KOPT-K1 (cell line): Measurements from ENCODE around the gene MTM1.

Experiments used
- H3K27ac ChIP-seq: fragments of 200-600 bp; sonication (generic); 2 replicates; pipeline ENCODE4 v1.5.1; 2016; ENCODE audit warnings: antibody characterized with exemption, mild to moderate bottlenecking, low read depth, low read length; ENCODE audit not compliant: poor library complexity, severe bottlenecking
- H3K36me3 ChIP-seq: fragments of 200-600 bp; sonication (generic); 2 replicates; pipeline ENCODE4 v1.5.1; 2017; ENCODE audit warnings: antibody characterized with exemption, mild to moderate bottlenecking, low read length, moderate library complexity; ENCODE audit not compliant: insufficient read depth
- H3K9me3 ChIP-seq: fragments of 200-600 bp; sonication (generic); 2 replicates; pipeline ENCODE4 v1.5.1; 2017; ENCODE audit warnings: antibody characterized with exemption, low read length, mild to moderate bottlenecking; ENCODE audit not compliant: insufficient read depth, poor library complexity, severe bottlenecking

MTM1 gene

DNA sequence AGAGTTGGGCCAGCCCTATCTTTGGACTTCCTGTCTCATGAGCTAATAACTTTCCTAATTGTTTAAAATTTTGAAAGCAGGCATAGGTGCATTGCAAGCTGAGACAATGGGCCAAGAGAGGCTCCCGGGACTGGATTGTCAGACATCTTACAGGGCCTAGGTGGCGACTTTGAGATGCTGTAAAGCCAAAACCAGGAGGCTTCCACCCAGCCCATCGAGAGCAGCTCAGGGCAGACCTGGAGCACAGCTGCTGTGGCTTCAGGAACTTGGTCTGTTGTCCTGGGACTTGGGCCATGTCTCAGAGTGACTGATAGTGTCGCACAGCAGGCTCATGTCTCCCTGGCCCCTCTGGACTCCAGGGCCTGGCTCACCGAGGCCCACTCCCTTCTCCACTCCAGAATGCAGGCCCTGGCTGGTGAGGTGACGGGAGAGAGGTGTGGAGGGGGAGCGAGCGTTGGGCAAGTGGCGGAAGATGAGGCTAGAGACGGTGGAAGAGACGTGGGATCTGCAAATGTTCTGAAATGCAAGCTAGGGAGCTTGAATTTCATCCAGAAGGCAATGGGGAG, 24.1 kb upstream of the MTM1 start:
- Histone ChIP-seq H3K36me3 (no peaks in the 10 kb centered on the region), H3K9me3 (no peaks in the 10 kb centered on the region), H3K27ac (no peak overlapping the region)

DNA sequence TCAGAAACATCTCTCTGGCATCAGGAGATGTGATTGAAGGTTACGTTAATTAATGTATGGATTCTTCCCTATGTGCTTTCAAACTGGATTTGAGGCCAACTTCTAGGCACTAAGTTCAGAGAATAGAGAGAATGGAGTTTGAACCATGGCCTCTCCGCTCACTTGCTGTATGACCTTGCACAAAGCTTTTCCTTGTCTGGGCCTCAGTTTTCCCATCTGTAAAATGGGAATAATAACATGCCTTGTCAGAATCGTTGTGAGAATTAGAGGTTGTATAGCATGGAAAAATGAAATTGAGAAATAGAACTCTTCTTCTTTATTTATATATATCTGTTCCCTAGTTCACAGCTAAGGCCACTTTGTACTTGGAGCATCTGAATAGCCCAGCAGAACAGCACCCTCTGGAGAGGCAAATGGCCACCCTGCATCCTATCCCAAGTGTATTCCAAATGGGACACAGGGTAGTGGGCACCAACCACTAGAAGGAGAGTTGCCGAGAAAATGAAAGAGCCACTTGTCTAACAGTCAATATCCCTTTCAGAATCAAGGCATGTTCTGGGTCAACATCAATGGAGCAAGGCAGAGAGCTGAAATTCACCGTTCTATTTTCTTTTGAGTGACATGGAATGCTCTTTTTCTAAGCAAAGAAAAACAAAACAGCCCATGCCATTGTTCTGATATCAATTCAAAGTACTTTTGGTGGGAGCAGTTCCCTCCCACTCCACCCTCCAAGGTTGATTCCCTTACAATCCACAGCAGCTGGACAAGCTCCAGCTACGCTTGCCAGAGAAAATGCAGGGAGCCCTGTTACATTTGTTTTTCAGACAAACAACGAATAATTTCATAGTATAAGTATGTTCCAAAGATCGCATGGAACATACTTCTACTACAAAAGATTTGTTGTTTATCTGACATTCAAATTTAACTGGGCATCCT, 23.3 kb upstream of the MTM1 start:
- H3K9me3 ChIP-seq = no peaks in the 10 kb centered on the region
- peak overlapping the region; percentile 74 for H3K27ac ChIP-seq
- H3K36me3 ChIP-seq = no peaks in the 10 kb centered on the region

DNA sequence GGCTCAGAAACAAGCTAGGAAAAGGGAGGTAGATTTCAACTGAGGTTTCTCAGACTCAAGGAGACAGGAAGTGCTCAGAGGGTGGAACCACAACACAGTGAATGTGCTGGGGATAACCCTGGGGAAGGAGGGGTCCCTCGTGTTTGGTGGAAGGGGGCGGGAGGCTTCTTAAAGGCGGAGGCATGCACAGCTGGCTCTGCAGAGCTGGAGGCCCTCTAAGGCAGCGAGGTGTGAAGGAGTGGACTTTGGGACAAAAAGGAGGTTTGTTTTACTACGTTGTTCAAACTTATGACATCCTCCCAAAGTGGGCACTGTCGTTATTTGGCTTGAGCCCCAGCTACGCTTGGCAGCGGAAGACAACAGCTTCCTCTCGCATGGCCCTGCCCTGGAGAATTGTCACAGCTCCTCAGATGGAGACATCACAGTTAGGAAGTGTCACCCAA, 21.7 kb upstream of the MTM1 start:
- Histone ChIP-seq H3K36me3 (no peaks in the 10 kb centered on the region), H3K9me3 (no peaks in the 10 kb centered on the region), H3K27ac (peak overlapping the region; percentile 74)

- Histone ChIP-seq H3K9me3 (no peaks in the 10 kb centered on the region), H3K27ac (peak overlapping the region; percentile 74), H3K36me3 (no peaks in the 10 kb centered on the region)
These were observed 20.9 kb upstream of the MTM1 start for GRCh38 chrX:150547375-150548115.

GRCh38 chrX:150548251-150548650, 20.2 kb upstream of the MTM1 start:
- H3K27ac ChIP-seq = no peak overlapping the region

DNA sequence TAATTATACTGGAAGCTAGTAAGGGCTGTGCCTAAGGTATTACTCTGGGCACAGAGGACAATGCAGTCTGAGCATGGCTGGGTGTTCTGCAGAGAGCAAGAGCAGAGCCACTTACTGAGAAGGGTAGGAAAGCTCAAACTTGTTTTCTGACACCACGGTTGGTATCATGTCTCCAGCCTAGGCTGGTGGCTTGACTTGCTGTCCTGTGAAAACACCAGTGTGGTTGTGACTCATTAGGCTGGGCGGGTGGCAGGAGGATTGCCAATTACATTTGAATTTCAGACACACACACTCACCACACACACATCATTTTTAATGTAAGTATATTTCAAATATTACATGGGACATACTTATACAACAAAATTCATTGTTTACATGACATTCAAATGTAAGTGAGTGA, 19.7 kb upstream of the MTM1 start:
- no peak overlapping the region for H3K27ac ChIP-seq
- no peaks in the 10 kb centered on the region for H3K36me3 ChIP-seq
- H3K9me3 ChIP-seq = no peaks in the 10 kb centered on the region

More at GRCh38 chrX:150548251-150548650, 20.2 kb upstream of the MTM1 start:
- Histone ChIP-seq H3K36me3 (no peaks in the 10 kb centered on the region), H3K9me3 (no peaks in the 10 kb centered on the region)

- Histone ChIP-seq H3K9me3 (no peaks in the 10 kb centered on the region), H3K36me3 (no peaks in the 10 kb centered on the region), H3K27ac (no peak overlapping the region)
These were observed 16.5 kb upstream of the MTM1 start for GRCh38 chrX:150551963-150552362.

DNA sequence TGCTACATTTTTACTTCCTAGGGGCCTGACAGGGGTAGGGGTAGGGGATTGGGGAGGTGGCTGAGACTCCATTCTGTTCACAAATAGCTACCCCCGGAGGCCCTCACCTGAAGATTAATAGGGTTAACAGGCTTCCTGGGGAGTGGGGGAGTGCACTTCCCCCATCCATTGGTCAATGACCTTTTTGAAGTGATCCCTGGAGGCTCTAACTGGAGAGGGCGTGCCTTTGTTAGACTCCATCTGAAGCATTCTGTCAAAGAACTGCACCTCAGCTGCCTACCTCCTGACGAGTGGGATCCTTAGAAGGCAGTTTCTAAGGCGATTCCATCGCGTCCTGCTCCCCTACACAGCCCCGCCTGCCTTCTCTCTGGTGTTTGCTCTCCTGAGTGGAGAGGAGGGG, 10.0 kb upstream of the MTM1 start:
- H3K36me3 ChIP-seq = no peaks in the 10 kb centered on the region
- H3K27ac ChIP-seq = no peak overlapping the region
- H3K9me3 ChIP-seq = no peaks in the 10 kb centered on the region

DNA sequence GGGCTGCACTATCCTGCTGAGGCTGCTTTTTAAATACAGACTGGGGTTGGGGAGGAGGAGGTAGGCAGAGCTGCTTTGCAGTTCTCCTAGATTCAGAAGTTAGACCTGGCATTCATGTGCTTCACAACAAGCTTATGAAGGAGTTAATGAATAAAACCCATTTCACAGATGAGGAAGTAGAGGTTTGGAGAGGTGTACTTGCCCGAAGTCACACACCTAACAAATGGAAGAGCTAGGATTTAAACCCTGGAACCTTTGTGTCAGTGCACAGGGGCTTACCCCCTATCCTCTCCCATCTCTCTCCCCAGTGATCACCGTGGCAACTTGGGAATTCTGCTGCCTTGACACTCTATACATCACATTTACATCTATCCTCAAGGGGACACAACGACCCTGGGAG, 3.6 kb upstream of the MTM1 start:
- Histone ChIP-seq H3K9me3 (no peaks in the 10 kb centered on the region), H3K36me3 (no peaks in the 10 kb centered on the region), H3K27ac (no peak overlapping the region)

- H3K9me3 ChIP-seq = no peaks in the 10 kb centered on the region
- H3K36me3 ChIP-seq = no peaks in the 10 kb centered on the region
- H3K27ac ChIP-seq = no peak overlapping the region
These were observed 2.9 kb upstream of the MTM1 start for GRCh38 chrX:150565551-150565950.

GRCh38 chrX:150566734-150567182, 1.7 kb upstream of the MTM1 start:
- H3K9me3 ChIP-seq = no peaks in the 10 kb centered on the region
- H3K36me3 ChIP-seq = no peaks in the 10 kb centered on the region
- H3K27ac ChIP-seq = no peak overlapping the region

- peak overlapping the region; percentile 20 for H3K27ac ChIP-seq
- no peaks in the 10 kb centered on the region for H3K9me3 ChIP-seq
- H3K36me3 ChIP-seq = no peaks in the 10 kb centered on the region
These were observed 639 bp upstream of the MTM1 start for GRCh38 chrX:150567645-150568319.

- Histone ChIP-seq H3K27ac (peak overlapping the region; percentile 84), H3K36me3 (no peaks in the 10 kb centered on the region), H3K9me3 (no peaks in the 10 kb centered on the region)
These were observed 695 bp downstream of the MTM1 start for GRCh38 chrX:150569155-150569477.

GRCh38 chrX:150570512-150570911, 2.1 kb downstream of the MTM1 start:
- Histone ChIP-seq H3K36me3 (no peaks in the 10 kb centered on the region), H3K9me3 (no peaks in the 10 kb centered on the region), H3K27ac (peak overlapping the region; percentile 84)

- Histone ChIP-seq H3K27ac (peak overlapping the region; percentile 84), H3K9me3 (no peaks in the 10 kb centered on the region), H3K36me3 (no peaks in the 10 kb centered on the region)
These were observed 3.8 kb downstream of the MTM1 start for GRCh38 chrX:150572206-150572605.
